CD4-positive, alpha-beta T cell treated with Interleukin-1 beta for 1 hour (primary cell): ENCODE data around the gene LASP1.
A peak's percentile ranks its signal among the peaks of the same experiment; 100 is the strongest.
"Not testable (repeated sequence)": the region's sequence is repeated elsewhere in the genome, so short reads cannot be mapped to it uniquely, and the experiment has no call there.

Source experiments
- DNase-seq, 2 donors: peaks; one replicate each; pipeline ENCODE4 v3.0.0-alpha.2; 2020 to 2022

The LASP1 gene

DNA sequence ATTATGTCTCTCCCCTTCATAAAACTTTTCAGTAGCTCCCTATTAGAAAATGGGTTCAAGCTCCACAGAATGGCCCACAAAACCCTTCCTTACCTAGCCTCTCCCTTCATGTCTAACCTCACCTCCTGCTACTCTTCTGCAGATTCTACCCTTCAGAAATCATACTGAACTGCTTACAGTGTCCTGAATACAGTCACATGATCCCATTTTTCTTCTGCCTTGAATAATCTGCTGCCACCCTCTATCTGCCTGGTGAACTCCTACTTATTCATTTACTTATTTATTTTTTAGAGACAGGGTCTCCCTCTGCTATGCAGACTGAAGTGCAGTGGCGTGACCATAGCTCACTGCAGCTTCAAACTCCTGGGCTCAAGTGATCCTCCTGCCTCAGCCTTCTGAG is 70.5 kb downstream of the LASP1 start:
- DNase-seq, result no peak

DNA sequence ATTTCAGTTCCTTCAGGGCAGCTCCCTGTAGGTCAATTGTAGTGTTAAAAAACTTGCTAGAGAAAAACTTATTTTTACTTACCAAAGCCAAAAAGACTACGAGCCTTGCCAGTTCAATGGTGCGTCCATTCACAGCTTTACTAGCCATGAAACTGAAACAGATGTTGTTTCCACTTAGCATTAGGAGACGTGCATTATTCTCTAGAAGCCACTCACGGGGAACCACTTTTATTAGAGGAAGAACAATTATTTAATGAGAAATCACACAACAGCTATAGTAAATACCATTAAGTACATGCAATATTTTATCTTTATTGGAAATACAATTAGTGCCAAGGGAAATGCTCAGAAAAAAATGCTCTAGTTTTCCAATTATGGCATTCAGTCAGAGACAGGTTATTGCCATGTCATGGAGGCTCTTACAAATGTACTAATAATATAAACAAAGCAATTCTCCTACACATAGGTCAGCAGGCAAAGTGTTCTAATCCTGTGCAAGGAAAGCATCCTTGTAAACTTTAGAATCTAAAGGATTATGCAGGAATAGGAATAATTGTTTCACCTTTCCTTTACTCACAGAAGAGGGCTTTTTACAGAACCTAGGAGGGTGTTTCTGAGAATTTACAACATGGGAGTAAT is 73.0 kb downstream of the LASP1 start:
- DNase-seq, result no peak

DNA sequence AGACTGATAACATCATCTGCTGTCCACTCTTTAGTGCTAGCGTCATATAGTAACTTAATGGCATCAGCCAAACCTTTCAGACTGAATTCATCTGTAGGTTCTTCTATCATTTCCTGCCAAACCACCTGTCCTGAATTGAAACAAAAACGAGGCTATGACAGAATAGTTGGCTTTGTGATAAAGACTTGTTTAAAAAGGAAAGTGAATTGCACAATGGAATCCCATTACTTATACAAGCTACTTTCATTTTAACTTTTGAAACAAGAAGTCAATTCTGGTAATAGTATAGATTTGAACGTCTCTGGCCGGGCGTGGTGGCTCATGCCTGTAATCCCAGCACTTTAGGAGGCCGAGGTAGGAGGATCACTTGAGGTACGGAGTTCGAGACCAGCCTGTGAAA is 73.7 kb downstream of the LASP1 start:
- DNase-seq, result no peak

DNA sequence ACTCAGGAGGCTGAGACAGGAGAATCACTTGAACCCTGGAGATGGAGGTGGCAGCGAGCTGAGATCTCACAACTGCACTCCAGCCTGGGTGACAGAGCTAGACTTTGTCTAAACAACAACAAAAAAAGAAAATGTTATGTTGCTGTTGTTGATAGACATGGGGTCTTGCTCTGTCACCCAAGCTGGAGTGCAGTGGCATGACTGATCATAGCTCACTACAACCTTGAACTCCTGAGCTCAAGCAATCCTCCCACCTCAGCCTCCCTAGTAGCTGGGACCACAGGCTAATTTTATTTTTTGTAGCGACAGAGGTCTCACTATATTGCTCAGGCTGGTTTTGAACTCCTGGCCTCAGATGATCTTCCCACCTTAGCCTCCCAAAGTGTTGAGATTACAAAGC is 77.3 kb downstream of the LASP1 start:
- DNase-seq, result no peak

DNA sequence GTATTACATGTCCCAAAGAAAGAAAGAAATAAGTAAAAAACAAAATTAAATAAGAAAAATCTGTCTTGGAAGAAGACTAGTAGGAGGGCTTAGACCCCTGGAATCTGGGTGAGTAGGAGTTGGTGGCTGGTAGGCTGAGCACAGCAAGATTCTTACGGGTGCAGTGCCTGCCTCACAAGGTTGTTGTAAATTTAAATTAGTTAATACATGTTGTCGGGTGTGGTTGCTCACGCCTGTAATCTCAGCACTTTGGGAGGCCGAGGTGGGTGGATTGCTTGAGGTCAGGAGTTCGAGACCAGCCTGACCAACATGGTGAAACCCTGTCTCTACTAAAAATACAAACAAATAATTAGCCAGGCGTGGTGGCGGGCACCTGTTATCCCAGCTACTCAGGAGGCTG is 83.9 kb downstream of the LASP1 start:
- not testable (repeated sequence) for DNase-seq

DNA sequence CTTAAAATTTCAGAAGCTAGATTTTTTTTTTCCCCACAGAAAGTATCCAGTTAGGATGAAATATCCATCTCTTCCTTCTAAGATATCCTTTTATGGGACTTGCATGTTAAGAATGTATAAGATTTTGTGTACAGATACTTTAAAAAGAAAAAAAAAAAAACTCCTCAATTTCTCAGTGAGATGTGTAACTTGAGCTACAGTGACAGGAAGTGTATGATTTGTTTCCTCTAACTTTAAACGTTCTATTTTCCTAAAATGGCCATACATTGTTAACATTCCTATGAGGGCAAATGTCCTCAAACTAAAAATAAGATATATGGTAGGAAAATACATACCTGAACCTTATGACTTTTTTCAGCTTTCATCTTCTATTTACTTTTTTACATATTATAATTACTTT is 88.5 kb downstream of the LASP1 start:
- DNase-seq, result no peak

DNA sequence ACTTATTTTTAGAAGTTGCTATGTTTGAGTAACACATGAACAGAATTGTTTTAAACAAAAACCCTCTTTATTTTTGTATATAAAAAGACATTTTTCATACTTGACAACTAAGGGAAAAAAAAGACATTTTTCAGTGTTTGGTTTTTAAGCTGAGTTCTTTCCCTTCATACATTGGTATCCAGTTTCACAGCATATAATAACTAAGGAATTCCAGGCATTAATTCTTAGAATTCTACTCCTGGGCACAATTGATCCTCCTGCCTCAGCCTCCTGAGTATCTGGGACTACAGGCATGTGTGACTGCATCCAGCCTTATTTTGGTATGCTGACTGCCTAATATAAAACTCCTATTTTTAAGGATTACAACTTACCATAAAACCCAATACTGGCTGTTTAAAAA is 88.9 kb downstream of the LASP1 start:
- no peak for DNase-seq

DNA sequence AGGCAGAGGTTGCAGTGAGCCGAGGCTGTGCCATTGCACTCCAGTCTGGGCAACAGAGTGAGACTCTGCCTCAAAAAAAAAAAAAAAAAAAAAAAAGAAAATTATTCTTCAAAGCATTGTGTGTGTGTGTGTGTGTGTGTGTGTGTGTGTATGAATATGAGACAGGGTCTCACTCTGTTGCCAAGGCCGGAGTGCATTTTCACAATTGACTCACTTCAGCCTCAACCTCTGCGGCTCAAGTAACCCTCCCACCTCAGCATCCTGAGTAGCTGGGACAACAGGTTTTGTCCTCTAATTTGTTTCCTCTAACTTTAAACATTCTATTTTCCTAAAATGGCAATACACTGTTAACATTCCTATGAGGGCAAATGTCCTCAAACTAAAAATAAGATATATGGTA is 89.7 kb downstream of the LASP1 start:
- DNase-seq, result no peak

DNA sequence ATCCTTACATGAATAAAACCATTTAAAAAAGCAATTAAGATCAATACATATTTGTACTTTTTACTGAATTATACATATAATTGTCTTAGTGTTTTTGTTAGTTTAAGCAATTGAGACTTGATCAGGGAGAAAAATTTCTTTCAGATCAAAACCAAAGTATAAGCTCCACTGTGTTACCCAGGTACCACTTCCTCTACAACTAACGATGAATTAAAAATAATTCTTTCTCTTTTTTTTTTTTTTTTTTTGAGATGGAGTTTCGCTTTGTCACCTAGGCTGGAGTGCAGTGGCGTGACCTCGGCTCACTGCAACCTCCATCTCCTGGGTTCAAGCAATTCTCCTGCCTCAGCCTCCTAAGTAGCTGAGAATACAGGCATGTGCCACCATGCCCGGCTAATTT is 90.5 kb downstream of the LASP1 start:
- peak in 1 of 2 donors; percentile 21 for DNase-seq

DNA sequence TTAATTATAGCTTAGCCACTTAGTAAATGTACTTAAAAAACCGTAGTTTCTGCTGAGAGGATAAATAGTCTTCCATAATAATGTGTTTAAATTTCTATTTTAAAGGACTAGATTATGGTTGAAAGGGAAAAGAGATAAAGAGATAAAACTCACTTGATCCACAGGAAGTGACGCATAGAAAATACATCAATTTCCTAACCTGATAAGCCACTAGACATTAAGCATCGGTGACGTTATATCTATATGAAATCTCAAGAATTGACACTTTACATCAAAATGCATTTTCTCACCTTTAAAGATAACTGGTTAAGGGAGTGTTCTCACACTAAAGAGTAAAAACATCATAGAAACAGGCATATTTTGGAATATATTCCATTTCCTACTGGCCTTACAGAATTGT is 91.6 kb downstream of the LASP1 start:
- no peak for DNase-seq

DNA sequence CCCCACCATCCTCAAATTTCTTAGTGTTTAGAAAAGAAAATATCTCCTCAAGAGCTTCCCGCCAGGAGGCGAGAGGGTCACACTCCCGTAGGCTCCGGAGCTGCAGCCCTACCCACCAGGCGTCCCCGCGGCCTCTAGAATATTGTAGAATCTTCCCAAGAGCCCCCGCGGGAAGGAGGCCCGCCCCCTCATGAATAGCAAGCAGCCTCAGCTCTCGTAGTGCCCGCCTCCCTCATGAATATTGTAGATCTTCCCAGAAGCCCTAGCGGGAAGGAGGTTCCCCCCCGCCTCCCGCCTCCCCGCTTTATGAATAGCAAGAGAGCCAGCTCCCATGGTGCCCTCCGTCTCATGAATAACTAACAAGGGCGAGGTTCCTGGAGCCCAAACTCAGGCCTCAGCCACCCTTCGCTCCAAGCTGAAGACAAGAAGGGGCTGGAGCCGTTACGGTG is 97.5 kb downstream of the LASP1 start, which contains the start of gene FBXO47:
FBXO47 (minus strand) TSS at position 114 of the 449 bp plus-strand sequence. CDS start 4,378 bp downstream, outside the sequence.
- DNase-seq, result peak; percentile 84 to 90

DNA sequence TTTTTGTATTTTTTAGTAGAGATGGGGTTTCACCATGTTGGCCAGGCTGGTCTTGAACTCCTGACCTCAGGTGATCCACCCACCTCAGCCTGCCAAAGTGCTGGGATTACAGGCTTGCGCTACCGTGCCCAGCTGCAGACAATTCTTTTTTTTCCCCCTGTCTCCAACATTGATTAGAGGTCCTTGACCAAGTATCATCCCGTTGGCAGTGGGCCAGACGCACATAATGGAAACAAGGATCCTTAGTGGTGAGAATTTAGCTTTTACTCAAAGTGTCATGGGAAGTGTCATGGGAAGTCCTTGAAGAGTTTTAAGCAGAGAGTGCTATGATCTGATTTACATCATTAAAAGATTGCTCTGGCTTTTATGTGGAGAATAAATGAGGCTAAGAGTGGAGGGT is 99.4 kb downstream of the LASP1 start:
- DNase-seq, result no peak

DNA sequence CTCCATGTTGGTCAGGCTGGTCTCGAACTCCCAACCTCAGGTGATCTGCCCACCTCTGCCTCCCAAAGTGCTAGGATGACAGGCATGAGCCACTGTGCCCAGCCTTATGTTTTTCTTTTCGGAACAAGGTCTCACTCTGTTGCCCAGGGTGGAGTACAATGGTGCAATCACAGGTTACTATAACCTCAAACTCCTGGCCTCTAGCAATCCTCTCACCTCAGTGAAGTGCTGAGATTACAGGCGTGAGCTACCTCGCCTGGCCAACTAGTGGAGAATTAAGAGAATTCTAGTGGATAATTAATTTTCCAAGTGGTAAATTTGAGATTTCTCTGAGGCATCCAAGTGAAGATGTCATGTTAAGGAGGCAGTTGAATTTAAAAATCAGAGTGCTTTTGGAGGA is 100.3 kb downstream of the LASP1 start:
- no peak for DNase-seq

DNA sequence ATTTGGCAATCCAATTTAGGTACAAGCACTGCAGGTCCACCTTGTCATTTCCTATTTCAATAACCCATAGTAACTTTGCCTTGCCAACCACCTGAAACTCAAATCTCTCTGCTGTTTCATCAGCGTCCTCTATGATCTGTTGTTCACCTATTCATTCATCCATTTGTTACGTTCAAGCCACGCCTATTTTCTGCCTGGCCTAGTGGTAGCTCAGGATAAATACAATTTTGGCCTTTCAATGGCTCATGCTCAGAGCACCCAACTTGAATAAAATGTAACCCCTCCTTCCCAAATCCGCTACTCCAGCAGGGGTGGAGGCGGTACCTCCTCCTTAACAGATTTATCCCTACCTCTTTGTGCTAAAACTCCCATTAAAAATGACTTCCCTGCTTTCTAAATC is 100.9 kb downstream of the LASP1 start:
- no peak for DNase-seq
